AG04450 (cell line): Measurements from ENCODE around the gene TBC1D2B. TPM values are rescaled to one million over a fixed set of nuclear protein-coding genes. Genes with fewer than 3 reads are reported as not detected.
"Not testable (repeated sequence)": the region's sequence is repeated elsewhere in the genome, so short reads cannot be mapped to it uniquely, and the experiment has no call there.

ENCODE experiments used
- CTCF ChIA-PET: fragments of 300-600, 350-600 bp; formaldehyde crosslinking; extraction: SDS; loops from one replicate; lab custom pipeline; 2022; ENCODE audit warnings: antibody characterized with exemption, inconsistent platforms; lab: Charles Lee
- POLR2A ChIA-PET: fragments of 350-600 bp; formaldehyde crosslinking; extraction: SDS; loops from one replicate; lab custom pipeline; 2021; ENCODE audit warnings: antibody characterized with exemption, inconsistent platforms; lab: Yijun Ruan, JAX
- DNase-seq: peaks from one replicate; pipeline ENCODE4 v3.0.0-alpha.2; 2011; ENCODE audit warnings: low read depth, low spot score
- H3K27ac ChIP-seq: one replicate; pipeline ENCODE4 v1.5.1; 2012; ENCODE audit warnings: low read depth, low read length, control low read depth
- H3K27me3 ChIP-seq: one replicate; pipeline ENCODE4 v1.6.0; 2012; ENCODE audit warnings: low read length; ENCODE audit not compliant: control insufficient read depth, insufficient read depth
- H3K4me3 ChIP-seq: 2 replicates; pipeline ENCODE4 v1.5.1; 2011; ENCODE audit warnings: mild to moderate bottlenecking, low read depth, low read length, control low read depth
- H3K9me3 ChIP-seq: 2 replicates; pipeline ENCODE4 v1.5.1; 2012; ENCODE audit warnings: low read length; ENCODE audit not compliant: control insufficient read depth, insufficient read depth
- CTCF ChIP-seq: IDR thresholded peaks from 2 replicates; pipeline ENCODE4 v1.5.1; 2011; ENCODE audit warnings: low read depth, low read length, control low read depth, inconsistent platforms
- polyA plus RNA-seq: library from polyadenylated mRNA; depleted of rRNA; stranded (reverse); fragments of >200 nt; gene quantifications from 2 replicates; pipeline ENCODE4 v1.2.3, GENCODE V29; 2011

Gene TBC1D2B
- polyA plus RNA-seq, 1 experiment = 42.0 TPM

- Histone ChIP-seq H3K4me3 (no peak overlapping the region), H3K27ac (no peak overlapping the region), H3K9me3 (no peaks in the 10 kb centered on the region; the same call in 1 of the 2 replicates), H3K27me3 (peaks cover 3% of the 10 kb centered on the region)
- no peak for DNase-seq
- TF ChIP-seq CTCF = no peak
- CTCF ChIA-PET = no interaction called here
- POLR2A ChIA-PET = no interaction called here
Measured at GRCh38 chr15:77988347-77989295, 88.9 kb downstream of the TBC1D2B start.

GRCh38 chr15:77987765-77988136 lies 89.8 kb downstream of the TBC1D2B start:
- H3K4me3 ChIP-seq, H3K9me3 ChIP-seq, CTCF ChIA-PET, DNase-seq, H3K27me3 ChIP-seq, H3K27ac ChIP-seq, POLR2A ChIA-PET: not testable (repeated sequence)

- H3K9me3 ChIP-seq = no peaks in the 10 kb centered on the region; the same call in 1 of the 2 replicates
- ChIA-PET CTCF (interaction anchor here (1.1 kb wide), 1 partner anchor 96 kb away, joined by 3 read pairs; no protein-coding TSS in a partner anchor), POLR2A (interaction anchor here (0.7 kb wide), 1 partner anchor 8 kb away, joined by 5 read pairs; no protein-coding TSS in a partner anchor)
- no peak overlapping the region for H3K27ac ChIP-seq
- H3K4me3 ChIP-seq = no peak overlapping the region
- no peak for DNase-seq
- H3K27me3 ChIP-seq = peaks cover 9% of the 10 kb centered on the region
- no peak for TF ChIP-seq CTCF
Measured at GRCh38 chr15:77986891-77987764, 90.4 kb downstream of the TBC1D2B start.

- peaks cover 9% of the 10 kb centered on the region for H3K27me3 ChIP-seq
Measured at GRCh38 chr15:77985931-77986480, 91.5 kb downstream of the TBC1D2B start.

More at GRCh38 chr15:77985931-77986480, 91.5 kb downstream of the TBC1D2B start:
- CTCF ChIA-PET = interaction anchor here (1.1 kb wide), 1 partner anchor 97 kb away, joined by 3 read pairs; no protein-coding TSS in a partner anchor
- DNase-seq = no peak
- POLR2A ChIA-PET = interaction anchor here (0.7 kb wide), 1 partner anchor 9 kb away, joined by 5 read pairs; no protein-coding TSS in a partner anchor
- Histone ChIP-seq H3K9me3 (no peaks in the 10 kb centered on the region; the same call in 1 of the 2 replicates), H3K27ac (no peak overlapping the region), H3K4me3 (no peak overlapping the region)
- TF ChIP-seq CTCF = no peak
